DOHH2 (cell line): Measurements from ENCODE around the gene GARIN1A.
"Not testable (repeated sequence)": the region's sequence is repeated elsewhere in the genome, so short reads cannot be mapped to it uniquely, and the experiment has no call there.

Source experiments
- CTCF ChIP-seq: fragments of 200-600 bp; sonication (generic); IDR thresholded peaks from one replicate; pipeline ENCODE4 v1.5.1; 2014; ENCODE audit warnings: antibody characterized with exemption, mild to moderate bottlenecking, low read depth, low read length; ENCODE audit not compliant: poor library complexity, severe bottlenecking
- EZH2phosphoT487 ChIP-seq: fragments of 200-600 bp; sonication (generic); IDR thresholded peaks from 2 replicates; pipeline ENCODE4 v1.6.1; 2017; ENCODE audit warnings: borderline replicate concordance, mild to moderate bottlenecking, antibody characterized with exemption, low read length, moderate library complexity, mixed read lengths

- TF ChIP-seq CTCF, EZH2phosphoT487: not testable (repeated sequence)
Measured at GRCh38 chr7:128654501-128654900, 17.6 kb upstream of the GARIN1A start.
